ENCODE results near the gene TNFRSF13B.
"Not testable (repeated sequence)": the region's sequence is repeated elsewhere in the genome, so short reads cannot be mapped to it uniquely, and the experiment has no call there.

TNFRSF13B gene

DNA sequence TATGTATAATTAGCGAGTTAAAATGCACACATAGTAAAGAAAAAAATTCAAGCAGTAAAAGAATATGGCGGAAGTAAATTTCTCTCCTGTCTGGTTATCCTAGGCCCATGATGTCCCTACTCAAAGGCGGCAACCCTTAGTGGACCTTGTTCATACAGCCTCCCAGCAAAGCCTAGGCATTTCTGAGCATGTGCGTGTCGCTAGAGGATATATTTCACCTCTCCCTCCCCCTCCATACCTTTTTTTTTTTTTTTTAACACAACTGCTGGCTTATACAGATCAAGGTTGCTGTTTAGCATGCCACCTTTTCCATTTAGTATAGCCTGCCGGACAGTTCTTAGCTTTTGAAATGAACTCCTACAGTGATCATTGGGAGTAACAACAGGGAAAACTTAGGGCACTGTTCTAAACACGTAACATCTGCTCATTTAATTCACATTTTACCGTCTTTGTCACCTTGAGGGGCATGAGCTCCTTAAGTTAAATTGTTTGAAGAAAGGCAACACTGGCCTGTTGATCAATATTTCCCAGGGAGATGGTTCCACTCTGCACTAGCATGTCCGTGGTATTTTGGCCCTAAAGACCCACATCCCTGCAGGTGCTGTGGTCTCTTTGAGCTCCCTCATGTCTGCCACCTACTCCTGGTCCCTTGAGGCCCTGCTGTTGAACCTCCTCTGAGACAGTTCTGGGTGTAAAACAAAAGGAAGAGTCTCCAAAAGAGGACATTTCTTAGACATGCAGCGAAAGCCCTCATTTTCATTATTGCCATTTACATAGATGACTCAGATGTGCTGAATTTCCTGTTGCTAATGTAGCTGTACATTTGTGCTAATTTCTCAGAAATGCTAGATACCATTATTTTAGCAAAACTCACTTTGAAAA is 4.1 kb upstream of the TNFRSF13B start:
- Histone ChIP-seq H3K4me1 (ENCODE audit: control insufficient read depth, low read depth, low read length) (no peaks in the 10 kb centered on the region), H3K18ac (ENCODE audit: low read length) (no peak overlapping the region), H4K5ac (ENCODE audit: low read length) (no peak overlapping the region), H2BK120ac (ENCODE audit: low read depth, low read length) (no peak overlapping the region), H3K79me2 (ENCODE audit: control insufficient read depth, insufficient read depth, low read length) (no peaks in the 10 kb centered on the region), H3K36me3 (ENCODE audit: control insufficient read depth, insufficient read depth, low read length) (no peaks in the 10 kb centered on the region), H4K8ac (ENCODE audit: low read depth, low read length) (no peak overlapping the region), H3K27me3 (ENCODE audit: insufficient read depth, low read length, poor library complexity) (no peaks in the 10 kb centered on the region), H3K23ac (ENCODE audit: low read length) (no peak overlapping the region), H3K56ac (ENCODE audit: low read length) (no peak overlapping the region), H2BK15ac (replicated peaks; ENCODE audit: low read depth) (no peak overlapping the region), H3K9ac (ENCODE audit: low read length) (no peak overlapping the region), H3K27ac (ENCODE audit: low read depth, low read length) (no peak overlapping the region), H3K79me1 (ENCODE audit: low read length) (no peaks in the 10 kb centered on the region), H3K4me3 (ENCODE audit: low read length) (no peak overlapping the region), H2BK5ac (ENCODE audit: low read length) (no peak overlapping the region), H2AK5ac (ENCODE audit: low read length) (no peak overlapping the region), H3K4ac (ENCODE audit: low read depth, low read length) (no peak overlapping the region), H3K4me2 (ENCODE audit: low read length) (no peak overlapping the region)
- no peak for DNase-seq
- no CpG with 5 or more reads among the region's 10 CpGs for WGBS (ENCODE audit: extremely low coverage, insufficient coverage, low lambda C conversion rate)

DNA sequence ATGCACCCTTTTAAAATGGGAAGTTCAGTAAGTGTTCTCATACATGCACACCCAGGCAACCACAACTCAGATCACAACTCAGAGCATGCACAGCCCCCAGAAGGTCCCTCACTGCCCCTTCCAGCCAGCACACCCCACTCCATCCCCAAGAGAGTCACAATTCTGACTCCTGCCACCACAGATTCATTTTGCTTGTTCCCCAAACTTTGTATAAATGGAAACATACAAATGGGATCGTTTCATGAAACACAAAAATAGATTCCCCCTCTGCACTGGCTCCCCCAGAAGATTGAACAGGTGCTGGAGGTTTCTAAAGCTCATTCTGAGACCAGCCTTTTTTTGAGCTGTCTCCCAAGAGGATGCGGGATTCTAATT is 3.3 kb upstream of the TNFRSF13B start:
- no peak overlapping the region for H3K27ac ChIP-seq (ENCODE audit: low read depth, low read length)
- H2BK120ac ChIP-seq (ENCODE audit: low read depth, low read length): no peak overlapping the region
- H3K79me2 ChIP-seq (ENCODE audit: control insufficient read depth, insufficient read depth, low read length): no peaks in the 10 kb centered on the region
- H4K5ac ChIP-seq (ENCODE audit: low read length): no peak overlapping the region
- no peaks in the 10 kb centered on the region for H3K4me1 ChIP-seq (ENCODE audit: control insufficient read depth, low read depth, low read length)
- H3K27me3 ChIP-seq (ENCODE audit: insufficient read depth, low read length, poor library complexity): no peaks in the 10 kb centered on the region
- H3K79me1 ChIP-seq (ENCODE audit: low read length): no peaks in the 10 kb centered on the region
- H3K36me3 ChIP-seq (ENCODE audit: control insufficient read depth, insufficient read depth, low read length): no peaks in the 10 kb centered on the region
- H3K23ac ChIP-seq (ENCODE audit: low read length): no peak overlapping the region
- no peak overlapping the region for H3K4me3 ChIP-seq (ENCODE audit: low read length)
- WGBS (ENCODE audit: extremely low coverage, insufficient coverage, low lambda C conversion rate): no CpG with 5 or more reads among the region's 2 CpGs
- H2AK5ac ChIP-seq (ENCODE audit: low read length): no peak overlapping the region
- no peak overlapping the region for H4K8ac ChIP-seq (ENCODE audit: low read depth, low read length)
- H3K56ac ChIP-seq (ENCODE audit: low read length): no peak overlapping the region
- DNase-seq: no peak
- H2BK15ac ChIP-seq (replicated peaks; ENCODE audit: low read depth): no peak overlapping the region
- H3K9ac ChIP-seq (ENCODE audit: low read length): no peak overlapping the region
- H2BK5ac ChIP-seq (ENCODE audit: low read length): no peak overlapping the region
- no peak overlapping the region for H3K4me2 ChIP-seq (ENCODE audit: low read length)
- H3K18ac ChIP-seq (ENCODE audit: low read length): no peak overlapping the region
- no peak overlapping the region for H3K4ac ChIP-seq (ENCODE audit: low read depth, low read length)

DNA sequence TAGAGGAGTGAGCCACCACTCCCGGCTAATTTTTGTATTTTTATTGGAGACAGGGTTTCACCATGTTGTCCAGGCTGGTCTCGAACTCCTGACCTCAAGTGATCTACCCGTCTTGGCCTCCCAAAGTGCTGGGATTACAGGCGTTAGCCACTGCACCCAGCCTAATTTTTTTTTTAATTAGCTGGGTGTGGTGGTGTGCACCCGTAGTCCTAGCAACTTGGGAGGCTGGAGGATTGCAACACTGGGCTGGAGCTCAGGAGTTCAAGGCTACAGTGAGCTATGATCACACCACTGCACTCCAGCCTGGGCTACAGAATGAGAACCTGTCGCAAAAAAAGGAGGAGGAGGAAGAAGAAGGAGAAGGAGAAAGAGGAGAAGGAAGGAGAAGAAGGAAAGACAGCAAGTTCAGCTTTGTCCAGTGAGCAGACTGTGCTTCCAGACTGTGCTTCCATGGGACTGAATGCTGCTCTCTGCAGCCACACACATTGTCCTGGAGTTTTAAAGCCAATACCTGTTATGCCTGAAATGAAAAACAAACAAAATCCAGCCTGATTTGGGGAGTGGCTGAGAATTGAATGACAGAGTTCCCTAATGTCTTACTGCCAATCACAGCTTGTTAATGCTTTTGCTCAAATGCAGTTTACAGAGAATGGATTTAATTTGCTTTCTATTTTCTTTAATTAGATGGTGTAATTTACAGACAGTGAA is 2.8 kb upstream of the TNFRSF13B start:
- Histone ChIP-seq H3K18ac (ENCODE audit: low read length) (no peak overlapping the region), H3K4ac (ENCODE audit: low read depth, low read length) (no peak overlapping the region), H3K79me1 (ENCODE audit: low read length) (no peaks in the 10 kb centered on the region), H3K4me3 (ENCODE audit: low read length) (no peak overlapping the region), H3K56ac (ENCODE audit: low read length) (no peak overlapping the region), H3K36me3 (ENCODE audit: control insufficient read depth, insufficient read depth, low read length) (no peaks in the 10 kb centered on the region), H3K9ac (ENCODE audit: low read length) (no peak overlapping the region), H2BK5ac (ENCODE audit: low read length) (no peak overlapping the region), H2AK5ac (ENCODE audit: low read length) (no peak overlapping the region), H2BK120ac (ENCODE audit: low read depth, low read length) (no peak overlapping the region), H3K23ac (ENCODE audit: low read length) (no peak overlapping the region), H4K5ac (ENCODE audit: low read length) (no peak overlapping the region), H3K4me2 (ENCODE audit: low read length) (no peak overlapping the region), H3K4me1 (ENCODE audit: control insufficient read depth, low read depth, low read length) (no peaks in the 10 kb centered on the region), H4K8ac (ENCODE audit: low read depth, low read length) (no peak overlapping the region), H3K27me3 (ENCODE audit: insufficient read depth, low read length, poor library complexity) (no peaks in the 10 kb centered on the region), H3K79me2 (ENCODE audit: control insufficient read depth, insufficient read depth, low read length) (no peaks in the 10 kb centered on the region), H2BK15ac (replicated peaks; ENCODE audit: low read depth) (no peak overlapping the region), H3K27ac (ENCODE audit: low read depth, low read length) (no peak overlapping the region)
- DNase-seq: no peak
- WGBS (ENCODE audit: extremely low coverage, insufficient coverage, low lambda C conversion rate): no CpG with 5 or more reads among the region's 6 CpGs

DNA sequence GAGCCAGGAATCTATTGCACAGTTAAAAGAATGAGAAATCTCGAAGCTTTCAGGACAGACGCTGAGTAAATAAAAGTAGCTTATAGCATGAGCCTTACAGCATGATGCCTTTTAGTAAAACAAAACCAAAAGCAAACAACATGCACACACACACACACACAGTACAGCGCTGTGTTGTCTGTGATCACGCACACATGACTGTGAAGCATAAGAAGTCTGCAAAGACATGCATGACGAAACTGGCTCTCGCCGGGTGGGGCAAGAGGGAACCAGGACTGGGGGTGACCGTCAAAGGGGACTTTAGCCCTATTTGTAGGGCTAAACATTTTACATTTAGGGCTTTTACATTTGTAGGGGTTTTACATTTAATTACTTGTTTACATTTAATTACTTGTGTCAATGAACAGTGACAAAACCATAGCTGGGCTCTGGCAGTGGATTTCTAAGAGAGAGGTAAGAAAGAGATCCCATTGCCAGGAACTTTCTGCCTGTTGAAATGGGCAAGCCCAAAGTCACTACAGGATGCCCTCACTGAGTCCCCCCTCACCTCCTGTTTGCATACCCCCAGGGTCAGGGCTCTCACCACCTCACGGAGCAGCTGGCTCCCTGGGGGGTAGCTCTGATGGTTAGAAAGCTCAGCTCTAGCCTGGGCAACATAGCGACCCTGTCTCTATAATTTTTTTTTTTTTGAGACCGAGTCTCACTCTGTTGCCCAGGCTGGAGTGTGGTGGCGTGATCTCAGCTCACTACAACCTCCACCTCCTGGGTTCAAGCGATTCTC is 2.0 kb upstream of the TNFRSF13B start:
- WGBS (ENCODE audit: extremely low coverage, insufficient coverage, low lambda C conversion rate): no CpG with 5 or more reads among the region's 13 CpGs

DNA sequence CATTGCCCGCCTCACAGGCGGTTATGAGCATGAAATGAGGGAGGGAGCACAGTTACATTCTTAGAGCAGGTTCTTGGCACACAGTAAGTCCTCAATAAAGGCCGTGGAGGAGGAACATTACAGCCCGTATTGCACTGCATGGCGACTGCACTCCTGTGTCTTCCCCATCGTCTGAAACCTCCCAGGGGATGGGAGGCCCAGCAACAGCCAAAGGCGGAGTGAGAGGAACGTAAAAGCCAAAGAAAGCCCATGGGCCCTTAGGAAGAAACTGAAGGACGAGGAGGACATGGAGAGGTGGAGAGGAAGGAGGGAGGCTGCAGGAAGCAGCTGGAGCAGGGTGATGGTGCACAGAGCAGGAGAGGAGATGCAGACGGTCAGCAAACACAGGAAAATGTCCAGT is 1.1 kb upstream of the TNFRSF13B start:
- not testable (repeated sequence) for H3K9ac ChIP-seq (ENCODE audit: low read length); H4K5ac ChIP-seq (ENCODE audit: low read length); H3K4me3 ChIP-seq (ENCODE audit: low read length); H3K79me2 ChIP-seq (ENCODE audit: control insufficient read depth, insufficient read depth, low read length); H2BK15ac ChIP-seq (replicated peaks; ENCODE audit: low read depth); H3K27me3 ChIP-seq (ENCODE audit: insufficient read depth, low read length, poor library complexity); H3K18ac ChIP-seq (ENCODE audit: low read length); DNase-seq; H2BK120ac ChIP-seq (ENCODE audit: low read depth, low read length); H3K56ac ChIP-seq (ENCODE audit: low read length); H3K4ac ChIP-seq (ENCODE audit: low read depth, low read length); H3K4me1 ChIP-seq (ENCODE audit: control insufficient read depth, low read depth, low read length); H3K36me3 ChIP-seq (ENCODE audit: control insufficient read depth, insufficient read depth, low read length); H3K79me1 ChIP-seq (ENCODE audit: low read length); H3K4me2 ChIP-seq (ENCODE audit: low read length); H4K8ac ChIP-seq (ENCODE audit: low read depth, low read length); H3K23ac ChIP-seq (ENCODE audit: low read length); H2AK5ac ChIP-seq (ENCODE audit: low read length); H2BK5ac ChIP-seq (ENCODE audit: low read length); H3K27ac ChIP-seq (ENCODE audit: low read depth, low read length)
- WGBS (ENCODE audit: extremely low coverage, insufficient coverage, low lambda C conversion rate): no CpG with 5 or more reads among the region's 10 CpGs

More for the DNA sequence above, 2.0 kb upstream of the TNFRSF13B start:
- no peaks in the 10 kb centered on the region for H3K79me2 ChIP-seq (ENCODE audit: control insufficient read depth, insufficient read depth, low read length)
- no peak for DNase-seq
- no peak overlapping the region for H3K23ac ChIP-seq (ENCODE audit: low read length)
- H3K56ac ChIP-seq (ENCODE audit: low read length): no peak overlapping the region
- no peak overlapping the region for H4K8ac ChIP-seq (ENCODE audit: low read depth, low read length)
- no peaks in the 10 kb centered on the region for H3K4me1 ChIP-seq (ENCODE audit: control insufficient read depth, low read depth, low read length)
- no peak overlapping the region for H3K4me2 ChIP-seq (ENCODE audit: low read length)
- H3K79me1 ChIP-seq (ENCODE audit: low read length): no peaks in the 10 kb centered on the region
- no peak overlapping the region for H3K4me3 ChIP-seq (ENCODE audit: low read length)
- no peak overlapping the region for H2AK5ac ChIP-seq (ENCODE audit: low read length)
- no peaks in the 10 kb centered on the region for H3K36me3 ChIP-seq (ENCODE audit: control insufficient read depth, insufficient read depth, low read length)
- no peak overlapping the region for H3K27ac ChIP-seq (ENCODE audit: low read depth, low read length)
- H3K18ac ChIP-seq (ENCODE audit: low read length): no peak overlapping the region
- no peak overlapping the region for H2BK5ac ChIP-seq (ENCODE audit: low read length)
- no peak overlapping the region for H2BK15ac ChIP-seq (replicated peaks; ENCODE audit: low read depth)
- H3K9ac ChIP-seq (ENCODE audit: low read length): no peak overlapping the region
- no peak overlapping the region for H4K5ac ChIP-seq (ENCODE audit: low read length)
- H3K4ac ChIP-seq (ENCODE audit: low read depth, low read length): no peak overlapping the region
- no peak overlapping the region for H2BK120ac ChIP-seq (ENCODE audit: low read depth, low read length)
- no peaks in the 10 kb centered on the region for H3K27me3 ChIP-seq (ENCODE audit: insufficient read depth, low read length, poor library complexity)
